Heart left ventricle (tissue), 16 donors: ENCODE results near the gene YOD1. TPM values are rescaled to one million over a fixed set of nuclear protein-coding genes. Genes with fewer than 3 reads are reported as not detected.
A peak's percentile ranks its signal among the peaks of the same experiment; 100 is the strongest.

Experiments used
- ATAC-seq, 4 donors: fragments of 200-7000 bp; cut with Tn5 transposase; one replicate each; pipeline ENCODE4 v1.9.1; 2020 to 2022; ENCODE audit warnings: moderate library complexity in 4 of 4, mild to moderate bottlenecking in 3 of 4, moderate number of reproducible peaks in 1 of 4
- DNase-seq, 5 donors: peaks; one replicate each; pipeline ENCODE4 v3.0.0-alpha.2; 2020
- H3K27ac ChIP-seq, 12 donors: fragments of 200-600 bp; sonication (generic) in 4 of 12; one replicate each; pipeline versions ENCODE4 v1.5.0 to v1.8.0; 2016 to 2022; ENCODE audit warnings: mild to moderate bottlenecking in 2 of 12
- H3K27me3 ChIP-seq, 9 donors: fragments of 200-600 bp; sonication (generic) in 2 of 9; one replicate each; pipeline versions ENCODE4 v1.5.1 to v1.8.0; 2016 to 2022; ENCODE audit warnings: mild to moderate bottlenecking in 3 of 9
- H3K36me3 ChIP-seq, 9 donors: fragments of 200-600 bp; sonication (generic) in 2 of 9; one replicate each; pipeline versions ENCODE4 v1.5.0 to v1.8.0; 2018 to 2022; ENCODE audit warnings: mild to moderate bottlenecking in 2 of 9
- H3K4me1 ChIP-seq, 12 donors: fragments of 200-600 bp; sonication (generic) in 4 of 12; one replicate each; pipeline versions ENCODE4 v1.5.0 to v1.8.0; 2016 to 2022; ENCODE audit warnings: mild to moderate bottlenecking in 3 of 12
- H3K4me3 ChIP-seq, 12 donors: fragments of 200-600 bp; sonication (generic) in 4 of 12; one replicate each; pipeline versions ENCODE4 v1.5.0 to v1.8.0; 2017 to 2022; ENCODE audit warnings: mild to moderate bottlenecking in 9 of 12, moderate library complexity in 4 of 12
- H3K9me3 ChIP-seq, 12 donors: fragments of 200-600 bp; sonication (generic) in 4 of 12; one replicate each; pipeline versions ENCODE4 v1.5.0 to v1.8.0; 2016 to 2022; ENCODE audit warnings: mild to moderate bottlenecking in 1 of 12
- CTCF ChIP-seq, 12 donors: fragments of 200-600 bp; sonication (generic) in 4 of 12; IDR thresholded peaks; one replicate each; pipeline versions ENCODE4 v1.5.0 to v1.8.0; 2018 to 2022; ENCODE audit warnings: antibody characterized with exemption in 12 of 12, mild to moderate bottlenecking in 5 of 12
- POLR2A ChIP-seq, 2 donors: fragments of 450-650 bp; IDR thresholded peaks; one replicate each; pipeline ENCODE4 v1.6.1; 2017; ENCODE audit warnings: antibody characterized with exemption in 2 of 2, mild to moderate bottlenecking in 2 of 2, moderate library complexity in 2 of 2
- WGBS, 4 donors: extraction: QIAGEN DNeasy Blood & Tissue Kit in 2 of 4; methylation state at CpG; one replicate each; pipeline versions ENCODE4 v1.1.5 to v1.1.7; 2013 to 2018; 5-methylcytosine and 5-hydroxymethylcytosine counted together
- intact Hi-C, 10 donors: fragments of 100-400 bp; cut with DNase I; formaldehyde crosslinking; loops; one replicate each; pipeline versions ENCODE4 v1.11.1 to v1.14.2; 2022
- polyA plus RNA-seq, 2 donors: library from polyadenylated mRNA; stranded (reverse); fragments of 200-250 nt; gene quantifications; one replicate each; pipeline ENCODE4 v1.2.3, GENCODE V29; 2013
- total RNA-seq, 9 donors: library from RNA; depleted of rRNA in 2 of 9; stranded (reverse); fragments of >200 nt in 2 of 9; fragmentation: NEBNext Ultra II Directional in 3 of 9; extraction: Animal tissue kit (Norgen Biotek cat#: 25700) in 3 of 9; gene quantifications; one replicate each; pipeline versions ENCODE4 v1.1.0 to v1.2.4, GENCODE V29; 2016 to 2023
- donor health status: ischemic (EF 13 %, LVEDD 7.1; RV severe dilation, severe dysfunction).
- donor health status: healthy with polysubstance abuse.
- donor health status: DM: no; HTN: yes; CAD: no.
- donor health status: DM: no; HTN: no; CAD: no.
- donor health status: ischemic (EF 25% LVEDD 6.9; RV normal size, moderate dysfunction).
- donor health status: ischemic (EF 25% LVEDD 5.7; RV mildly dilated, moderate dysfunction).
- donor health status: healthy.
- donor health status: DM: yes; HTN: yes; CAD: no.
- donor health status: ischemic (EF 35%, LVEDD 5.7; RV mildly dilated, moderate dysfunction).
- donor health status: nonischemic (EF 11% LVEDD 7.7; RV severe dilation, severe dysfunction).
- donor health status: DM: yes; HTN: yes; CAD: no.
- donor health status: PGD.
- donor health status: ischemic (EF 29% LVEDD 5.4; RV normal size, mild dysfunction).
- donor health status: nonischemic (EF 23%, LVEDD 6.1; RV moderate dilation, normal function).

The YOD1 gene
- total and polyA plus RNA-seq, 11 donors, result 1.9 to 7.4 (median 5.8) TPM

GRCh38 chr1:207052911-207053769 is 2.1 kb upstream of the YOD1 start, which contains the start of gene PFKFB2:
TSS of gene PFKFB2 (plus strand) at chr1:207053275. CDS start at chr1:207054718, 1,443 bp downstream.
- DNase-seq, result peak; percentile 96 to 98 (median 96)
- H3K9me3 ChIP-seq, result no peaks in the 10 kb centered on the region
- 1 to 6% (median 3%) methylated on average over 25 to 56 of the region's 56 CpGs for WGBS, 4 donors
- H3K27ac ChIP-seq, result peak within 1 kb of the TSS; percentile 68 to 97 (median 92)
- no peaks in the 10 kb centered on the region for H3K27me3 ChIP-seq
- H3K4me1 ChIP-seq, result peaks cover 0 to 80% (median 40%) of the 10 kb centered on the region in 12 donors
- TF ChIP-seq POLR2A (IDR thresholded peaks at IDR 0.05) (peak; percentile 83 to 95), CTCF (IDR thresholded peaks at IDR 0.05) (peak in 5 of 12 donors; percentile 18 to 33 (median 22))
- intact Hi-C loops, result loop anchor here in 1 of 10 donors (10.0 kb wide), 1 partner anchor 262 kb away; no protein-coding TSS in a partner anchor
- peak within 1 kb of the TSS; percentile 37 to 83 (median 70) for H3K4me3 ChIP-seq
- H3K36me3 ChIP-seq, result peaks cover 0 to 20% (median 14%) of the 10 kb centered on the region in 9 donors
- peak; percentile 85 to 93 (median 91) for ATAC-seq

- H3K9me3 ChIP-seq, result no peaks in the 10 kb centered on the region
- no peaks in the 10 kb centered on the region for H3K27me3 ChIP-seq
- peak in 1 of 12 donors; percentile 23 for TF ChIP-seq CTCF (IDR thresholded peaks at IDR 0.05)
- peak in 1 of 2 donors; percentile 39 for TF ChIP-seq POLR2A (IDR thresholded peaks at IDR 0.05)
- WGBS, 4 donors, result 0 to 2% (median 1%) methylated on average over 30 to 47 of the region's 47 CpGs
- peak; percentile 41 to 66 (median 62) for ATAC-seq
- peak; percentile 92 to 96 (median 93) for DNase-seq
- intact Hi-C loops, result loop anchor here in 5 of 10 donors (1.0 to 10.0 kb wide), 4 partner anchors 26 to 264 kb away; no protein-coding TSS in a partner anchor
- H3K4me1 ChIP-seq, result peaks cover 3 to 80% (median 55%) of the 10 kb centered on the region in 12 donors
- peak overlapping the region; percentile 74 to 99 (median 90) for H3K4me3 ChIP-seq
- peaks cover 0 to 39% (median 17%) of the 10 kb centered on the region in 9 donors for H3K36me3 ChIP-seq
- peak overlapping the region; percentile 55 to 97 (median 92) for H3K27ac ChIP-seq
Observed at GRCh38 chr1:207050480-207051190, 373 bp downstream of the YOD1 start.

GRCh38 chr1:207049974-207050391 is 1.0 kb downstream of the YOD1 start:
- no peaks in the 10 kb centered on the region for H3K9me3 ChIP-seq
- H3K27me3 ChIP-seq, result no peaks in the 10 kb centered on the region
- H3K27ac ChIP-seq, result peak overlapping the region; percentile 55 to 97 (median 92)
- intact Hi-C loops, result loop anchor here in 5 of 10 donors (1.0 to 10.0 kb wide), 4 partner anchors 27 to 265 kb away; no protein-coding TSS in a partner anchor
- peak overlapping the region; percentile 74 to 99 (median 90) for H3K4me3 ChIP-seq
- peaks cover 3 to 81% (median 57%) of the 10 kb centered on the region in 12 donors for H3K4me1 ChIP-seq
- ATAC-seq (peak in 2 of 4 donors; percentile 45 to 48), DNase-seq (peak in 1 of 5 donors; percentile 56)
- TF ChIP-seq CTCF (IDR thresholded peaks at IDR 0.05), result peak; percentile 59 to 87 (median 74)
- TF ChIP-seq POLR2A (IDR thresholded peaks at IDR 0.05), result no peak
- WGBS, 4 donors, result 0 to 1% (median 0%) methylated on average over 6 of the region's 6 CpGs
- peaks cover 0 to 44% (median 17%) of the 10 kb centered on the region in 9 donors for H3K36me3 ChIP-seq
